HTERT RPE-1 (cell line): Measurements from ENCODE around the gene SVIP.

Experiments
- in situ Hi-C: fragments of 300-500 bp; cut with MboI; formaldehyde crosslinking; loops from 4 replicates; pipeline ENCODE4 v1.14.3; 2020; ENCODE audit warnings: low sequenced_read_pairs

Gene SVIP

DNA sequence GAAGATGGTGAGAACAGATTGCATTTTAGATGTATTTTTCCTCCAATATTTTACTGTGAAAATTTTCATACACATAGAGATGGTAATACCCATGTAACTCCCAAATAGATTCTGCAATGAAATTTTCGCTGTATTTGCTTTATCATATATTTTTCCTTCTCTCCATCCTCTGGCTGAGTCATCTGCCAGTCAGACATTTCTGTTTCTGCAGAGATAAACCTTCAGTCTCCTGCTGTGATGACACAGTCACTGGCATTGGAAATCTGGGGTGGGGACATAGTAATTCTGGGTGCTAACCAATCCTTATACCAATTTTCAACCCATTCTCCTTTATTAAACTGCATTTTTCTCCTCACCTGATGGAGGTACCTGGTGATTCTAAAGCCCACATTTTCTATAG, 33.7 kb downstream of the SVIP start:
- in situ Hi-C loops: no loop called here

DNA sequence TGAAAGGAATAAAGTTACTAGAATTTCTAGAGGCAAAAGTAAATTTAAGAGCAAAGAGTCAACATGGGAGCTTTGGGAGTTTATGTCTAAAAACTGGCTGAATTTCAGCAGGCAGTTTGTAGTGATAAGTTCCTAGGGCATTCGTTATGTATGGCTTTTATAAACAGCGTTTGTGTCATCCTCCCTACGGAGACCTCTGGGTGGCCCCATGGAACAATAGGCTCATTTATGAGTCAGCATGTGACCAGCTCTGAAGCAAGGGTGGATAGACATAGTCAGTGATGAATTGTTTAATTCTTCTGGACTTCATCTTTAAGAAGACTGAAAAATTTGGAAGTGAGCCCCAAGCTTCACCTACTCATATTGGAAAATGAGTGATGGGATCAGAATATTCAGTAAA, 37.1 kb downstream of the SVIP start:
- in situ Hi-C loops: no loop called here

DNA sequence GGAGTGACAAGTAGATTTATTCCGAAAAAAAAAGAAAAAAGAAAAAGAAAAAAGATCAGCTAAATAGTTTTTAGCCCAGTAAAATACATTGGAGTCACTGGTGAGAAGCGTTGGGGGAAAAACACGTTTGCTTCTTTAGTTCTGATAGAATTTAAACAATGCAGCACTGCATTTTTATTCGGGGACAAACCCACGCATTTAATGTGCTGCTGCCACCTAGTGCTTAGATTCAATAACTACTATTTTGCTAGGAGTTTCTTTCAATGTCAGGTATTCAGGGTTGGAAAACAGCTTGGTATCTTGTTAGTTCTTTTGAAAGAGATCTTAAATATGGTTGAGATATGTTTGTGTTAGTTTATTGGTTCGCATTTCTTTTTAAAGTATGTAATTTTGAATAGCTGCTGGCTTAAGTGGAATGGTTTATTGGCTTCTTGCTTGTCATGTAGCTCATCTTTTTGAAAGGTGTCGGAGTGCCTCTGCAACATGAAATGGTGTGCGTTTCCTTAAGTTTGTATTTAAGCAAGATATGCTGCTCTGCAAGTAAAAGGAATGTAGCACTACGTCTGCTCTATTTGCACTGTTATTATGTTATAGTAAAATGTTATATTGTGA, 41.9 kb downstream of the SVIP start:
- in situ Hi-C loops: no loop called here

DNA sequence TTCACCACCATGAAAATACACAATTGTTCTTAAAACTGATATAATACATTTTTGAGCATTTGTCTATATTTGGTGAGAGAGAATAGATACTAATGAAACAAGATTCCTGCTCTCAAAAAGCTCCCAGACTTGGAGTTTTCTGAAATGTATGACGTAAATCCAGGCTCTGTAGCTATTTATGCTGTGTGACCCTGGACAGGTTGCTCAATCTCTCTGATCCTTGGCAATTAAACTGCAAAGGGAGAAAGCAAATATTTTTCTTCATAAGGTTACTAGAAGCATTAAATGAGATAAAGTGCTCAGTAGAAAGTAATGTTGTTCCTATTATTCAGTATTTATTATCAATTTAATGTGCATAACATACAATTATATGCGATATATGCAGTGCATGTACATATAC, 42.5 kb downstream of the SVIP start:
- in situ Hi-C loops: no loop called here

- in situ Hi-C loops: no loop called here
Measured at GRCh38 chr11:22786475-22786874, 43.1 kb downstream of the SVIP start.

DNA sequence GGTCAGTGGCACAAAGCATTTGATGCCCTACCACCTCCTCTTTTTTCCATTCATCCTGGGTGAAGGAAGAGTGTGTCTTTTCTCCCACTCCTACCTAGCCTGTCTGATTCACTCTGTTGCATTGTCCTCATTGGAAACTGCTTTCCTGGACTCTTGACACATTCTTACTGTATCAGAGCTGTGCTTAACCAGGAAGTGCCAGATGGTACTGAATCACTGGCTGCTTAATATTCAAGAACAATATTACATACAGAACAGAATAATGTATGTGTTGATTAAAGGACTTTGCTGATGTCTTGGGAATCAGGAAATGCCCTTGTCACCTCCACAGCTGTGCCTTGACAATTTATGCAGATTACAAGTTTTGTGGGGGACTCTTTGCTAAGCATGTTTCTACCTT, 44.4 kb downstream of the SVIP start:
- in situ Hi-C loops: no loop called here

- in situ Hi-C loops: no loop called here
Measured at GRCh38 chr11:22780952-22781593, 48.5 kb downstream of the SVIP start.

- in situ Hi-C loops: no loop called here
Measured at GRCh38 chr11:22779850-22780249, 49.8 kb downstream of the SVIP start.

GRCh38 chr11:22778642-22779041, 51.0 kb downstream of the SVIP start:
- in situ Hi-C loops: no loop called here

DNA sequence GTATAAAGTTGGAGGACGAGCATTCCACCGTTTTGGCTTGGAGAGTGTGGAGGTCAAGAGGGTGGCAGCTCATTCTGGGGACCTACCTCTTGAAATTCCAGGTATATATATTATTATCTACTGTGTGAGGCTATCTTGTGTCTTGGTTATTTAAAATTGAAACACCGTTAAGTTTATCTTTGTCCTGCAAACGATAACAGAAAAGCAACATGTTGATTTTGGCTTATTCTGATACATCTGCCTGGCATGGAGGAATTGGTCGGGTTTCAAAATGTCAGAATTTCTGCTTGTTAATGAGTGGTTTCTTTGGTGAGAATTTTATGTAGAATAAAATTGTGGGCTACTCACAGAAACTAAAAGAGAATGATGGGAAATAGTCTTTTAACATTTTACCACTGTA, 54.4 kb downstream of the SVIP start:
- in situ Hi-C loops: no loop called here

GRCh38 chr11:22774716-22775115, 54.9 kb downstream of the SVIP start:
- in situ Hi-C loops: no loop called here

DNA sequence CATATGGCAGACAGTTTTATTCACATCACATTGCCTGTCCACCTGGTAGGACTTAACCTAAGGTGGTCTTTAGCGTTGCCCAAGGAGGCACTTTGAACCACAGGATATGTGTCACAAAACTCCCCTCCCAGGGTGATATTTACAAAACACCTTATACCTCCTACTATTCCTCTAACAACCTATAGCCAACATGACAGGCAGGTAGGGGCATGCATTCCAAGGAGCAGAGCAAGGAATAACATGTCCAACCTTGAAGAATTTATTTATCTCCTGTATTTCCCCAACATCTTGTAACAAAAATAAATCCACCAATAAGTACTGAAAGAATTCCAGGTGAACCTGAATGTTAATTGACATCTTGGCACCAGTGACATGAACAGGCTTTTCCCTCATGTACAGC, 60.5 kb downstream of the SVIP start:
- in situ Hi-C loops: no loop called here
